Endothelial cell of umbilical vein (primary cell): ENCODE data around the gene TSN.

Experiments
- CTCF ChIP-seq, 2 donors: IDR thresholded peaks; 1 replicate in 1 of 2; 2 replicates in 1 of 2; pipeline ENCODE4 v1.5.1; 2011; ENCODE audit warnings: low read length in 2 of 2, mild to moderate bottlenecking in 2 of 2, moderate library complexity in 2 of 2, control low read depth in 1 of 2, inconsistent platforms in 1 of 2, low read depth in 1 of 2; ENCODE audit not compliant: insufficient read depth in 1 of 2; ENCODE audit errors: extremely low read depth in 1 of 2
- POLR2A ChIP-seq: IDR thresholded peaks from 2 replicates; pipeline ENCODE4 v1.6.1; 2012; ENCODE audit warnings: low read depth, mild to moderate bottlenecking, control low read depth, low read length
- POLR2AphosphoS5 ChIP-seq: IDR thresholded peaks from 2 replicates; pipeline ENCODE4 v1.6.1; 2012; ENCODE audit warnings: low read depth, mild to moderate bottlenecking, control low read depth, low read length, moderate library complexity; ENCODE audit not compliant: insufficient read depth

- TF ChIP-seq CTCF (IDR thresholded peaks at IDR 0.05; ENCODE audit: extremely low read depth in 1 of 2, insufficient read depth in 1 of 2, low read depth in 1 of 2, low read length in 2 of 2) (no peak), POLR2AphosphoS5 (no peak), POLR2A (no peak)
Observed at GRCh38 chr2:121796239-121796638, 40.8 kb downstream of the TSN start.
